ENCODE data around the gene PCARE.

The PCARE gene

DNA sequence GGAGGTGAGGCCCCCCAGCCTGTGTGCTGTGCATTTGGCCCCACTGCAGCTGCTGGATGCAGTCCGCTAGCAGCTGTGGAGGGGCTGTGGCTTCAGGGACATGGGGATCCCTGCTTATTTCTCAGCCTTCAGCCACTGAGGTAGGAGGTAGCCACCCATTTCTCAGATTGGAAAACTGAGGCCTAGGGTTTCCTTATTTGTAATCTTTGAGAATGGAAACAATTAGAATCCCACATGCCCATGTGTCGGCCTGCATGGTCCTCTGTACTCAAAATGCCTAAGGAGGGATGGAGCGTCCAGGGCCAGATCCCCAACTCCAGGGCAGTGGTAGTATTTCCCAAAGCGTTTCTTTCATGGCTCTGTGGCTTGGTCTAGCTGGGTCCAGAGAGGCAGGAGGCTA is 51.1 kb downstream of the PCARE start:
- H3K36me3 ChIP-seq (ENCODE audit: insufficient read depth, low read length), result no peaks in the 10 kb centered on the region
- H3K9me3 ChIP-seq (ENCODE audit: control insufficient read depth, insufficient read depth, low read length), result no peaks in the 10 kb centered on the region
- no peaks in the 10 kb centered on the region for H3K4me1 ChIP-seq (ENCODE audit: insufficient read depth, low read length)
- no peak overlapping the region for H3K9ac ChIP-seq (ENCODE audit: low read depth, low read length)

DNA sequence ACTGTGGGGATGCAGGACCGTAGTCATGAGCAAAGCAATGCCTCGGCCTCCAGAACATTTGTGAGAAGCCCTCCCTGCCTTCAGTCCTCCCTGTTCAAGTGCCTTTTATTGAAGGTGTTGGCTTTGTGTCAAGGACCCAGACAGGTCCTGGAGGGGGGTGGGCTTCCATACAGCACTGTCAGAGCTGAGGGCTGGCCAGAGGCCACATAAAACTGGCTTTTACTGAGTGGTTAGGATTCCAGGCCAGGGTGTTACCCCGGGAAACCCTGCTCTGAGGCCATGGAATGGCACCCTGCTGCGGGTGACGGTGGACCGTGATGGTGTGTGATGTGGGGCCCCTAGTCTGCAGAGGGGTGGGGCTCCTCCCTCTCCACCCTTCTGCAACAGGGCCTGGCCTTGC is 51.6 kb downstream of the PCARE start:
- Histone ChIP-seq H3K9ac (ENCODE audit: low read depth, low read length) (no peak overlapping the region), H3K36me3 (ENCODE audit: insufficient read depth, low read length) (no peaks in the 10 kb centered on the region), H3K9me3 (ENCODE audit: control insufficient read depth, insufficient read depth, low read length) (no peaks in the 10 kb centered on the region), H3K4me1 (ENCODE audit: insufficient read depth, low read length) (no peaks in the 10 kb centered on the region)

DNA sequence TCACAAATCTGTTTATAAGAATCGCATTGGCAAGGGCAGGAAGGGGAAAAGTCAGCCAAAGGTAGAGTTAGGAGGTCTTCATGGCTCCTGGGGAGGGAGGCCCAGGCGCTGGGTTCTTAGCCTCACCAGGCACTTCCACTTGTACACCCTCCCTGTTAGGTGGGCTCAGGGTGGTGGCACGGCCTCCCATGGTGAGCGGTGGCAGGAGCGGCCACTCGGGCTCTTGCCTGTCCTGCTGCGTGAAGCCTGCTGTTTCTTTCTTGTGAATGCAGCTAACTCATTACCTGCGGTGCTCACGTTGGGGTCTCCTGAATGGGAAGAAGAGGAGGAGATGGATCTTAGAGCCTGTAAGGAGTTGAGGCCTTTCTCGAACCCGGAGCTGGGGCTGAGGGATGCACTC is 52.4 kb downstream of the PCARE start:
- H3K36me3 ChIP-seq (ENCODE audit: insufficient read depth, low read length), result no peaks in the 10 kb centered on the region
- H3K9ac ChIP-seq (ENCODE audit: low read depth, low read length), result no peak overlapping the region
- H3K9me3 ChIP-seq (ENCODE audit: control insufficient read depth, insufficient read depth, low read length), result no peaks in the 10 kb centered on the region
- H3K4me1 ChIP-seq (ENCODE audit: insufficient read depth, low read length), result no peaks in the 10 kb centered on the region

DNA sequence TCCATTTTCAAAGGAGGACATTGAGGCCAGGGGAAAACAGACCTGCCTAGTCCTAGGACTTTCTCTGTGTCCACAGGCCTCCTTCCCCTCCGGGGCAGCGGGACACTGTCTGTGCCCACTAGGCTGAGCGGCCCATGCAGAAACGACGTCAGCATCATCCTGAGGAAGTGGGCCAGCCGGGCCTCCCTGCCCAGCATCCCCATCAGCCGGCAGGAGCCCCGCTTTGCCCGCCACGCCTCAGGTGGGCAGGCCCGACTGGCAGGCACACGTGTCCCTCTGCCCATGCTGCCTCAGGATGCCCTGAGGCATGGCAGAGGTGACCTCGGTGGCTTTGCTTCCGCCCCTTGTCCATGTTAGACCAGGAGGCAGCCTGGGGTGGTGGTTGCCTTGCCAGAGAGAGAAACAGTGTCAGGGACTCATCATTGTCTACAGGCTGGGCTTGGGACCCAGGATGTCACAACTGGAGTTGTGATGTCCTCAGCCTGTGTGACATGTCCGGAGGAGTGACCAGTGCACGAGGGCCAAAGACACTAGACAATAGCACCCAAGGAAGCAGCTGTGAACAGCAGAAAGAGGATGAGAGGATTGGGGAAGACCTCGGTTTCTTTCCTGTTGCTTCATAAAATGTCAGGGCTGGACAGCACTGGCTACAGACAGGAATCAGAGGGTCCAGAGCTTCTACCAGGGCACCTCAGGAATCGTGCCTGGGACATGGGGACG is 56.4 kb downstream of the PCARE start:
- H3K9ac ChIP-seq (ENCODE audit: low read depth, low read length), result no peak overlapping the region
- H3K36me3 ChIP-seq (ENCODE audit: insufficient read depth, low read length), result no peaks in the 10 kb centered on the region
- H3K4me1 ChIP-seq (ENCODE audit: insufficient read depth, low read length), result no peaks in the 10 kb centered on the region
- H3K9me3 ChIP-seq (ENCODE audit: control insufficient read depth, insufficient read depth, low read length), result no peaks in the 10 kb centered on the region

DNA sequence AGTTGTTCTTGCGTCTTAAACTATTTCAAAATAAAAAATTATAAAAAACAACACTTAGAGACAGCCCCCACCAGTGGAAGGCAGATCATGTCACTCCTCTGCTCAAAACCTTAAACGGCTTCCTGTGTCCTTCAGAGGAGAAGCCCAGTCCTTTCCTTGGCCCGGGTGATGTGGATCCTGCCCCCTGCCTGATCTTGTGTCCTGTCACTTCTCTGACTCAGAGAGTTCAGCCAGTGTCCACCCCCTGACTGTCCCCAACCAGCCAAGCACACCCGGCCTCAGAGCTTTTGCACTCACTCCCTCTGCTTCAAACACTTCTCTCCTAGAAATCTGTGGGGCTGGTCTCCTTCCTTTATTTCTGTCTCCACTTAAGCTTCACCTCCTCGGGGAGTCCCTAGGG is 57.8 kb downstream of the PCARE start:
- H3K4me1 ChIP-seq (ENCODE audit: insufficient read depth, low read length), result no peaks in the 10 kb centered on the region; the same call in 1 of the 2 replicates
- no peaks in the 10 kb centered on the region for H3K36me3 ChIP-seq (ENCODE audit: insufficient read depth, low read length)
- no peaks in the 10 kb centered on the region for H3K9me3 ChIP-seq (ENCODE audit: control insufficient read depth, insufficient read depth, low read length)
- no peak overlapping the region for H3K9ac ChIP-seq (ENCODE audit: low read depth, low read length)

DNA sequence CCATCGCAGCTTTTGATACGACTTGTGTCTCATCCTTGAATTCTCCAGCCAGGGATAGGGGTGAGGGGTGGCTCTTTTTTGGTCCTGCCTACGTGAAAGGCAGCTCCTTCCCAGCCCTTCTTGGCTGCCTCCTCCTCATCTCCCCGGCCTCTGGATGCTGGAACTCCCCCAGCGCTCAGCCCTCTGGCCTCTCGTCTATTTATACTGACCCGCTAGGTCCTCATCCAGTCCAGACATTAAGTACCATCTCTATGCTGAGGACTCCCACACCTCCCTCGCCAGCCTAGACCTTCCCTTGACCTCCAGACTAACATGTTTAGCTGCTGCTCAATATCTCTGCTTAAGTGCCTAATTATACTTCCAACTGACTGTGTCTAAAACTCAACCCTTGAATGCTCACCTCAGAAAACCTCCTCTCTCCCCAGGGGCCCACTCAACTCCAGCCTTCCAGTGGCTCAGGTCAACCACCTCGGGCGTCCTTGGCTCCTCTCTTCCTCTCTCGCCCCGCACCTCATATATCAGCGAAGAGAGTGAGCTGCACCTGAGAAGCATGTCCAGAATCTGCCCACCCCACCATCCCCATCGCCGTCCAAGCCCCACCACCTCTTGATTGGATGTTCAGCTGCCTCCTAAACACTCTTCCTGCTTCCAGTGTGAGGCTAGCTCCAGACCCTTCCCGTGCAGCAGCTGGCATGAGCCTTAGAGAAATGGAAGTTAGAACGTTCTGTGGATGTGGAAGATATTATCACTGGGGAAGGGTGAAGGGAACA is 58.4 kb downstream of the PCARE start:
- peaks cover under 1% of the 10 kb centered on the region; the same call in 1 of the 2 replicates for H3K4me1 ChIP-seq (ENCODE audit: insufficient read depth, low read length)

DNA sequence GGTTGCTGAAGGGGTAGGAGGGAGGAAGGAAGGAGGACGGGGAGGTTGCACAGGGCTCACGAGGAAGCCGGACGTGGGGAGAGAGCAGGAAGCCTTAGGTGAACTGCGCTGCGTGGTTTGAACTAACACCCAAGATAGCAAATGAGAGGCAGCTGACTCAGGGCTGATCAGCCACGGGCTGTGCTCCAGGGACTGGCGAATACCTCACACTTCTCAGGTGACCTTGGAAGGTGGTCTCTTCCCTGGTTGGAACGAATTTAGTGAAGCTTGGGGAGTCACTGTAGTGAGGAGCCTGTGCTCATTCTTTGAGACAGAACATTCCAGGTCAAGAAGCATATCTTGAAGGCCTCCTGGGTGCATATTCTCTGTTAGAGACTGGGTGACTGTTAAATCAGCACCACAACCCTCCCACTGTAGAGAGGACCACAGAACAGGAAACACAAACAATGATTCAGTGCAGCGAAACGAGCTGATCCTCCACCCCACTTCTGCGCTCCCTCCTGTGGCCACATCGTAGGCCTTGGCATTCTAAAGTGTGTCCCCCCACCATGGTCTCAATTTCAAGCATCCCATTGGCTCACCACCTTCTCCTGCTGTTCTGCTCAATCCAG is 59.4 kb downstream of the PCARE start:
- H3K9me3 ChIP-seq (ENCODE audit: control insufficient read depth, insufficient read depth, low read length), result no peaks in the 10 kb centered on the region
- peaks cover 5% of the 10 kb centered on the region; the same call in 1 of the 2 replicates for H3K4me1 ChIP-seq (ENCODE audit: insufficient read depth, low read length)
- H3K36me3 ChIP-seq (ENCODE audit: insufficient read depth, low read length), result no peaks in the 10 kb centered on the region
- no peak overlapping the region for H3K9ac ChIP-seq (ENCODE audit: low read depth, low read length)

More for the DNA sequence above, 58.4 kb downstream of the PCARE start:
- Histone ChIP-seq H3K9me3 (ENCODE audit: control insufficient read depth, insufficient read depth, low read length) (no peaks in the 10 kb centered on the region), H3K36me3 (ENCODE audit: insufficient read depth, low read length) (no peaks in the 10 kb centered on the region), H3K9ac (ENCODE audit: low read depth, low read length) (no peak overlapping the region)

DNA sequence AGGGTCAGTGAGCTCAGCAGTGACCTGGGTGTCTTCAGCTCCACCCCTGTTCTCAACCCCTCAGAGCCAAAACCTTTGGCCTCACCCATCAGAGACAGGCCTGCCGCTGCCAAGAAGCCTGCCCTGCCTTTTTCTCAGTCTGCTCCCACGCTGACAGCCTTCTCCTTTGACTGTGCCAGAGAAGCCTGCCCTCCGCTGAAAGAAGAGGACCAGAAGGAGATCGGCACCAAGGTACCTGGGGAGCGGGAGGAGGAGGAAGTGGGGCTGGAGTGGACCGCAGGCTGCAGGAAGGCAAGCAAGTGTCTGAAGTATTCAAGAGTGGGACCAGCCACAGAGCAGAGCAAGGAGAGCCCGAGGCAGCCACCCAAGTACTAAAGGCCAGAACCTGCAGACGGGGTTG is 60.0 kb downstream of the PCARE start:
- no peaks in the 10 kb centered on the region for H3K36me3 ChIP-seq (ENCODE audit: insufficient read depth, low read length)

DNA sequence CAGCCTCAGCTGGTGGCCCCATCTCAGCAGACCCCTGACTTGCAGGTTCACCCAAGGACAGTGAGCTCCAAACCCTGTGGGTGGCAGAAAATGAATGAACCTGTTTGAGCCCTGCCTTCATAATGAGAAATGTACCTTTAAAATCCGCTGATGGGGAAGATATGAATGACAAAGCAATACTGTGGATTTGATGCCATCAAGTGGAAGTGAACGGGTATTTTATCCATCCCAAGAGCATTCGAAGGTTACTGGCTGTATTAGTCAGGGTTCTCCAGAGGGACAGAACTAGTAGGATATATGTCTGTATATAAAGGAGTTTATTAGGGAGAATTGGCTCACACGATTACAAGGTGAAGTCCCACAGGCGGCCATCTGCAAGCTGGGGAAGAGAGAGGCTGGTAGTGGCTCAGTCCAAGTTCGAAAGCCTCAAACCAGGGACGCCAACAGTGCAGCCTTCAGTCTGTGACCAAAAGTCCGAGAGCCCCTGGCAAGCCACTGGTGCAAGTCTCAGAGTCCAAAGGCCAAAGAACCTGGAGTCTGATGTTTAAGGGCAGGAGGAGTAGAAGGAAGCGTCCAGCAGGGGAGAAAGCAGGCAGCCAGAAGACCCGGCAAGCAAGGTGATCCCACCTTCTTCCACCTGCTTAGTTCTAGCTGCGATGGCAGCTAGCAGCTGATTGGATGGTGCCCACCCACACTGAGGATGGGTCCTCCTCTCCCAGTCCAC is 61.1 kb downstream of the PCARE start:
- H3K9me3 ChIP-seq (ENCODE audit: control insufficient read depth, insufficient read depth, low read length), result no peaks in the 10 kb centered on the region
- H3K36me3 ChIP-seq (ENCODE audit: insufficient read depth, low read length), result no peaks in the 10 kb centered on the region
- H3K9ac ChIP-seq (ENCODE audit: low read depth, low read length), result no peak overlapping the region
- peaks cover 5% of the 10 kb centered on the region; the same call in 1 of the 2 replicates for H3K4me1 ChIP-seq (ENCODE audit: insufficient read depth, low read length)

More for the DNA sequence above, 60.0 kb downstream of the PCARE start:
- H3K4me1 ChIP-seq (ENCODE audit: insufficient read depth, low read length), result peaks cover 5% of the 10 kb centered on the region; the same call in 1 of the 2 replicates
- H3K9me3 ChIP-seq (ENCODE audit: control insufficient read depth, insufficient read depth, low read length), result no peaks in the 10 kb centered on the region
- H3K9ac ChIP-seq (ENCODE audit: low read depth, low read length), result no peak overlapping the region

DNA sequence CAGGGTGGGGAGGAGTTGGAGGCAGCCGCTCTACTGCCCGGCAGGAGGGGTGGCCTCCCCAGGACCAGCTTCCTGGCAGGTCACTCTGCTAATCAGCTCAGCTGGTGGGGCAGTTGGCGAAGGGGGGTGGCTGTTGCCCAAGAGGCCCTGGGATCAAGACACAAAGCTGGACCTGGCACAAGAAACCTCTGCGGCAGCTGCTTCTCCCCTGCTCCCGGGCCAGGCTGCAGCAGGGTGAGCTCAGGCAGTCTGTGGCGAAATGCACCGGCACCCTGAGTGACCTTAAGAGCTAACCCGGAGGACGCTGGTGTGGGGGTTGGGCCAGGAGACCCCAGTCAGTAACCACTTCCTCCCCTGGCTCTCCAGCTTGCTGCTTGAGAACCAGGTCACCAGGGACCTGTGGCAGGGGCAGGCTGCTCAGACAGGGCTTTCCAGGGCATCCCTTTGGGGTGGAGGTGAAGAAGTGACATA is 62.1 kb downstream of the PCARE start:
- no peaks in the 10 kb centered on the region for H3K36me3 ChIP-seq (ENCODE audit: insufficient read depth, low read length)
- no peaks in the 10 kb centered on the region for H3K9me3 ChIP-seq (ENCODE audit: control insufficient read depth, insufficient read depth, low read length)
- H3K4me1 ChIP-seq (ENCODE audit: insufficient read depth, low read length), result peaks cover 5% of the 10 kb centered on the region; the same call in 1 of the 2 replicates
- no peak overlapping the region for H3K9ac ChIP-seq (ENCODE audit: low read depth, low read length)
